OCI-LY1 (cell line): Measurements from ENCODE around the gene CNTNAP2.

Experiments
- H2AFZ ChIP-seq: fragments of 200-600 bp; sonication (generic), shearing (Covaris generic); 2 replicates; pipeline ENCODE4 v1.6.0; 2014; ENCODE audit warnings: antibody characterized with exemption, mild to moderate bottlenecking, low read length
- H3F3A ChIP-seq: fragments of 200-600 bp; sonication (generic), shearing (Covaris generic); 2 replicates; pipeline ENCODE4 v1.6.0; 2014; ENCODE audit warnings: mild to moderate bottlenecking, antibody characterized with exemption, low read length, moderate library complexity; ENCODE audit not compliant: insufficient read depth
- H3K27ac ChIP-seq: fragments of 200-600 bp; sonication (generic); 2 replicates; pipeline ENCODE4 v1.5.1; 2014; ENCODE audit warnings: low read length, mixed run types, mild to moderate bottlenecking, low read depth; ENCODE audit not compliant: poor library complexity, severe bottlenecking
- H3K27me3 ChIP-seq: fragments of 200-600 bp; sonication (generic); 2 replicates; pipeline ENCODE4 v1.6.0; 2014; ENCODE audit warnings: antibody characterized with exemption, mild to moderate bottlenecking, low read length, moderate library complexity; ENCODE audit not compliant: insufficient read depth
- H3K36me3 ChIP-seq: fragments of 200-600 bp; sonication (generic); 2 replicates; pipeline ENCODE4 v1.6.1; 2014; ENCODE audit warnings: mild to moderate bottlenecking, antibody characterized with exemption, low read length, moderate library complexity, mixed read lengths; ENCODE audit not compliant: insufficient read depth
- H3K4me1 ChIP-seq: fragments of 200-600 bp; sonication (generic); 2 replicates; pipeline ENCODE4 v1.5.1; 2014; ENCODE audit warnings: mild to moderate bottlenecking, low read length, moderate library complexity; ENCODE audit not compliant: insufficient read depth, severe bottlenecking
- H3K4me2 ChIP-seq: fragments of 200-600 bp; sonication (generic), shearing (Covaris generic); 2 replicates; pipeline ENCODE4 v1.6.1; 2014; ENCODE audit warnings: low read length
- H3K4me3 ChIP-seq: fragments of 200-600 bp; sonication (generic); 2 replicates; pipeline ENCODE4 v1.5.1; 2014; ENCODE audit warnings: low read length, low read depth, mild to moderate bottlenecking, mixed read lengths; ENCODE audit not compliant: poor library complexity, severe bottlenecking
- H3K79me2 ChIP-seq: fragments of 200-600 bp; shearing (Covaris generic); 2 replicates; pipeline ENCODE4 v1.6.1; 2016; ENCODE audit warnings: mixed run types, low read length, mixed read lengths; ENCODE audit not compliant: insufficient read depth
- H3K9ac ChIP-seq: fragments of 200-600 bp; sonication (generic), shearing (Covaris generic); 2 replicates; pipeline ENCODE4 v1.6.1; 2014; ENCODE audit warnings: mild to moderate bottlenecking, low read length, mixed read lengths
- H3K9me2 ChIP-seq: fragments of 200-600 bp; sonication (generic), shearing (Covaris generic); 2 replicates; pipeline ENCODE4 v1.6.1; 2014; ENCODE audit warnings: low read depth, mild to moderate bottlenecking, low read length, mixed read lengths
- H3K9me3 ChIP-seq: fragments of 200-600 bp; shearing (Covaris generic); 2 replicates; pipeline ENCODE4 v1.6.1; 2014; ENCODE audit warnings: low read length, mixed read lengths
- H4K20me1 ChIP-seq: fragments of 200-600 bp; sonication (generic), shearing (Covaris generic); 2 replicates; pipeline ENCODE4 v1.6.0; 2016; ENCODE audit warnings: mild to moderate bottlenecking, low read length; ENCODE audit not compliant: insufficient read depth
- CTCF ChIP-seq: fragments of 200-600 bp; sonication (generic), shearing (Covaris generic); IDR thresholded peaks from 2 replicates; pipeline ENCODE4 v1.5.1; 2017; ENCODE audit warnings: mild to moderate bottlenecking, antibody characterized with exemption, low read length, moderate library complexity, mixed read lengths
- EZH2 ChIP-seq: fragments of 200-600 bp; sonication (generic), shearing (Covaris generic); IDR thresholded peaks from 2 replicates; pipeline ENCODE4 v1.8.0; 2017; ENCODE audit warnings: borderline replicate concordance, mixed run types, mild to moderate bottlenecking, antibody characterized with exemption, low read length, moderate library complexity, mixed read lengths

CNTNAP2 gene

GRCh38 chr7:146768957-146769356 is 652.4 kb downstream of the CNTNAP2 start:
- H3K79me2 ChIP-seq, result no peaks in the 10 kb centered on the region
- H3K4me1 ChIP-seq, result peaks cover 30% of the 10 kb centered on the region
- no peak for TF ChIP-seq EZH2
- no peak for TF ChIP-seq CTCF
- peak overlapping the region; percentile 77; the same call in 1 of the 2 replicates for H2AFZ ChIP-seq
- H3K9me2 ChIP-seq, result no peaks in the 10 kb centered on the region
- H3K36me3 ChIP-seq, result no peaks in the 10 kb centered on the region
- no peak overlapping the region for H3K4me2 ChIP-seq
- H3K9ac ChIP-seq, result no peak overlapping the region
- no peaks in the 10 kb centered on the region for H4K20me1 ChIP-seq
- no peaks in the 10 kb centered on the region for H3F3A ChIP-seq
- H3K27ac ChIP-seq, result no peak overlapping the region
- H3K4me3 ChIP-seq, result no peak overlapping the region
- H3K9me3 ChIP-seq, result peaks cover 2% of the 10 kb centered on the region; the same call in 1 of the 2 replicates
- H3K27me3 ChIP-seq, result no peaks in the 10 kb centered on the region

GRCh38 chr7:146772601-146773000 is 656.0 kb downstream of the CNTNAP2 start:
- Histone ChIP-seq H3K27me3 (no peaks in the 10 kb centered on the region), H2AFZ (peak overlapping the region; percentile 93), H3K79me2 (no peaks in the 10 kb centered on the region), H3K9me2 (no peaks in the 10 kb centered on the region), H3K4me1 (peaks cover 30% of the 10 kb centered on the region), H3F3A (no peaks in the 10 kb centered on the region), H4K20me1 (no peaks in the 10 kb centered on the region), H3K9ac (peak overlapping the region; percentile 15; the same call in 1 of the 2 replicates), H3K27ac (peak overlapping the region; percentile 59), H3K4me3 (no peak overlapping the region), H3K4me2 (no peak overlapping the region; the same call in 1 of the 2 replicates), H3K9me3 (no peaks in the 10 kb centered on the region), H3K36me3 (no peaks in the 10 kb centered on the region)
- TF ChIP-seq EZH2 (no peak), CTCF (peak; percentile 70)

GRCh38 chr7:146773506-146773905 is 656.9 kb downstream of the CNTNAP2 start:
- H3K4me2 ChIP-seq, result no peak overlapping the region
- no peak overlapping the region for H3K4me3 ChIP-seq
- no peaks in the 10 kb centered on the region for H3K9me2 ChIP-seq
- no peaks in the 10 kb centered on the region for H3K79me2 ChIP-seq
- H3K4me1 ChIP-seq, result peaks cover 30% of the 10 kb centered on the region
- no peaks in the 10 kb centered on the region for H4K20me1 ChIP-seq
- H3K9me3 ChIP-seq, result no peaks in the 10 kb centered on the region
- no peak for TF ChIP-seq CTCF
- TF ChIP-seq EZH2, result no peak
- H3K36me3 ChIP-seq, result no peaks in the 10 kb centered on the region
- H3F3A ChIP-seq, result no peaks in the 10 kb centered on the region
- H3K27ac ChIP-seq, result no peak overlapping the region
- H3K27me3 ChIP-seq, result no peaks in the 10 kb centered on the region
- no peak overlapping the region for H3K9ac ChIP-seq
- H2AFZ ChIP-seq, result peak overlapping the region; percentile 4; the same call in 1 of the 2 replicates
